H9 (cell line): ENCODE measurements around the gene SMLR1. TPM values are rescaled to one million over a fixed set of nuclear protein-coding genes. Genes with fewer than 3 reads are reported as not detected.

ENCODE experiments used
- DNase-seq: peaks from one replicate; pipeline ENCODE4 v3.0.0-alpha.2; 2017
- H2AFZ ChIP-seq: one replicate; pipeline ENCODE4 v1.6.1; 2013; ENCODE audit warnings: mild to moderate bottlenecking, low read length, control low read depth, moderate library complexity
- H2AK5ac ChIP-seq: 2 replicates; pipeline ENCODE4 v1.6.1; 2013; ENCODE audit warnings: low read length, control low read depth, mixed read lengths; ENCODE audit not compliant: insufficient read length
- H2BK120ac ChIP-seq: one replicate; pipeline ENCODE4 v1.6.1; 2013; ENCODE audit warnings: low read depth, mild to moderate bottlenecking, low read length, control low read depth, inconsistent platforms; ENCODE audit not compliant: poor library complexity, severe bottlenecking
- H2BK12ac ChIP-seq: 2 replicates; pipeline ENCODE4 v1.6.1; 2013; ENCODE audit warnings: low read length, control low read depth, mixed read lengths, low read depth; ENCODE audit not compliant: insufficient read length
- H2BK15ac ChIP-seq: 2 replicates; pipeline ENCODE4 v1.6.1; 2013; ENCODE audit warnings: low read depth, low read length, control low read depth
- H2BK20ac ChIP-seq: one replicate; pipeline ENCODE4 v1.6.1; 2013; ENCODE audit warnings: low read depth, mild to moderate bottlenecking, low read length, control low read depth, inconsistent platforms; ENCODE audit not compliant: poor library complexity, severe bottlenecking
- H2BK5ac ChIP-seq: 2 replicates; pipeline ENCODE4 v1.6.1; 2013; ENCODE audit warnings: low read length, control low read depth, mixed read lengths; ENCODE audit not compliant: insufficient read length
- H3K14ac ChIP-seq: 2 replicates; pipeline ENCODE4 v1.6.1; 2013; ENCODE audit warnings: low read length, control low read depth; ENCODE audit not compliant: insufficient read depth
- H3K18ac ChIP-seq: 2 replicates; pipeline ENCODE4 v1.6.1; 2013; ENCODE audit warnings: low read depth, mild to moderate bottlenecking, mixed read lengths, low read length, control low read depth; ENCODE audit not compliant: insufficient read length
- H3K23ac ChIP-seq: 2 replicates; pipeline ENCODE4 v1.6.1; 2013; ENCODE audit warnings: low read length, control low read depth, mixed read lengths, low read depth; ENCODE audit not compliant: insufficient read length
- H3K23me2 ChIP-seq: 2 replicates; pipeline ENCODE4 v1.6.1; 2013; ENCODE audit warnings: low read depth, mild to moderate bottlenecking, mixed read lengths, low read length, control low read depth; ENCODE audit not compliant: insufficient read length, poor library complexity, severe bottlenecking
- H3K27ac ChIP-seq: 2 replicates; pipeline ENCODE4 v1.5.1; 2013; ENCODE audit warnings: low read length, control low read depth, mixed read lengths, low read depth; ENCODE audit not compliant: insufficient read length
- H3K27me3 ChIP-seq: 2 replicates; pipeline ENCODE4 v1.6.1; 2013; ENCODE audit warnings: low read length, control low read depth, inconsistent platforms; ENCODE audit not compliant: insufficient read depth
- H3K4ac ChIP-seq: 2 replicates; pipeline ENCODE4 v1.6.1; 2013; ENCODE audit warnings: low read depth, mild to moderate bottlenecking, control low read depth, inconsistent platforms, low read length, moderate library complexity
- H3K4me1 ChIP-seq: 2 replicates; pipeline ENCODE4 v1.6.1; 2013; ENCODE audit warnings: low read length, control low read depth, inconsistent platforms; ENCODE audit not compliant: insufficient read depth
- H3K4me2 ChIP-seq: 2 replicates; pipeline ENCODE4 v1.6.1; 2013; ENCODE audit warnings: low read length, control low read depth, mixed read lengths; ENCODE audit not compliant: insufficient read length, insufficient read depth
- H3K56ac ChIP-seq: 2 replicates; pipeline ENCODE4 v1.6.1; 2013; ENCODE audit warnings: low read depth, mild to moderate bottlenecking, mixed read lengths, low read length, control low read depth; ENCODE audit not compliant: insufficient read length
- H3K79me1 ChIP-seq: 2 replicates; pipeline ENCODE4 v1.6.1; 2013; ENCODE audit warnings: low read depth, mild to moderate bottlenecking, moderate library complexity, low read length, control low read depth, inconsistent platforms; ENCODE audit not compliant: insufficient read depth, poor library complexity, severe bottlenecking
- H3K79me2 ChIP-seq: 2 replicates; pipeline ENCODE4 v1.6.1; 2013; ENCODE audit warnings: low read length, control low read depth, inconsistent platforms; ENCODE audit not compliant: insufficient read depth
- H3K9ac ChIP-seq: 2 replicates; pipeline ENCODE4 v1.6.1; 2013; ENCODE audit warnings: low read length, control low read depth, mixed read lengths; ENCODE audit not compliant: insufficient read length; ENCODE audit errors: extremely low read depth
- H3K9me3 ChIP-seq: one replicate; pipeline ENCODE4 v1.6.1; 2013; ENCODE audit warnings: low read depth, low read length, inconsistent platforms; ENCODE audit not compliant: control insufficient read depth
- H3T11ph ChIP-seq: one replicate; pipeline ENCODE4 v1.6.1; 2013; ENCODE audit warnings: mild to moderate bottlenecking, low read length, control low read depth, inconsistent platforms
- H4K20me1 ChIP-seq: one replicate; pipeline ENCODE4 v1.6.1; 2013; ENCODE audit not compliant: control insufficient read depth, insufficient read length, insufficient read depth
- H4K5ac ChIP-seq: 2 replicates; pipeline ENCODE4 v1.6.1; 2013; ENCODE audit warnings: low read depth, mild to moderate bottlenecking, mixed read lengths, low read length, control low read depth; ENCODE audit not compliant: insufficient read length
- H4K8ac ChIP-seq: replicated peaks from 2 replicates; pipeline ENCODE4 v1.6.1; 2013; ENCODE audit warnings: low read length, control low read depth, mixed read lengths, low read depth; ENCODE audit not compliant: insufficient read length
- H4K91ac ChIP-seq: 2 replicates; pipeline ENCODE4 v1.6.1; 2013; ENCODE audit warnings: low read depth, mild to moderate bottlenecking, moderate library complexity, mixed read lengths, low read length, control low read depth; ENCODE audit not compliant: insufficient read length
- H3K27ac Mint-ChIP-seq, 3 experiments: 2 replicates in 2 of 3; 3 replicates in 1 of 3; pipeline ENCODE4 v1.8.0; 2020 to 2021; ENCODE audit warnings: mixed read lengths in 3 of 3, mild to moderate bottlenecking in 1 of 3, moderate library complexity in 1 of 3
- H3K27me3 Mint-ChIP-seq: 2 replicates; pipeline ENCODE4 v1.8.0; 2021; ENCODE audit warnings: low read depth, mild to moderate bottlenecking, moderate library complexity, mixed read lengths
- H3K36me3 Mint-ChIP-seq, 3 experiments: 2 replicates in 2 of 3; 3 replicates in 1 of 3; pipeline ENCODE4 v1.8.0; 2020 to 2021; ENCODE audit warnings: low read depth in 3 of 3, mixed read lengths in 3 of 3; ENCODE audit not compliant: insufficient read depth in 1 of 3
- H3K4me1 Mint-ChIP-seq, 2 experiments: 2 replicates each; pipeline ENCODE4 v1.8.0; 2020; ENCODE audit warnings: mixed read lengths in 2 of 2
- H3K4me3 Mint-ChIP-seq, 2 experiments: 2 replicates in 1 of 2; 3 replicates in 1 of 2; pipeline ENCODE4 v1.8.0; 2020 to 2021; ENCODE audit warnings: mild to moderate bottlenecking in 2 of 2, mixed read lengths in 2 of 2, moderate library complexity in 1 of 2
- H3K9me3 Mint-ChIP-seq, 2 experiments: 2 replicates in 1 of 2; 3 replicates in 1 of 2; pipeline ENCODE4 v1.8.0; 2020; ENCODE audit warnings: mild to moderate bottlenecking in 2 of 2, mixed read lengths in 2 of 2, moderate library complexity in 1 of 2
- WGBS: extraction: QIAGEN DNeasy Blood & Tissue Kit; methylation state at CpG from one replicate; pipeline ENCODE4 v1.1.7; 2013; ENCODE audit warnings: missing lambda C conversion rate, low lambda C conversion rate, mixed read lengths; ENCODE audit not compliant: insufficient read length; ENCODE audit errors: extremely low coverage; 5-methylcytosine and 5-hydroxymethylcytosine counted together
- total RNA-seq: library from RNA; stranded (reverse); gene quantifications from 2 replicates; pipeline ENCODE4 v1.2.1, GENCODE V29; 2021
- TF ChIP-seq, protein P1 (sequence below): fragments of 200-600 bp; sonication (generic); conservative IDR thresholded peaks from 3 replicates; pipeline ENCODE4 v1.8.0; 2021; ENCODE audit warnings: antibody characterized with exemption, mild to moderate bottlenecking

The SMLR1 gene
- total RNA-seq, 1 experiment from 2014 or later = not detected

- Histone ChIP-seq H3K18ac (no peak overlapping the region), H4K20me1 (no peaks in the 10 kb centered on the region), H3T11ph (no peak overlapping the region), H4K5ac (no peak overlapping the region), H2BK20ac (no peak overlapping the region), H2BK15ac (no peak overlapping the region), H2AK5ac (no peak overlapping the region), H4K8ac (no peak overlapping the region), H2AFZ (no peak overlapping the region), H3K14ac (no peak overlapping the region), H3K27ac (no peak overlapping the region), H2BK120ac (no peak overlapping the region), H3K9ac (no peak overlapping the region), H3K4me2 (no peak overlapping the region), H3K23me2 (no peaks in the 10 kb centered on the region), H2BK12ac (no peak overlapping the region), H3K56ac (no peak overlapping the region), H3K79me2 (no peaks in the 10 kb centered on the region), H3K79me1 (no peaks in the 10 kb centered on the region), H3K27me3 (no peaks in the 10 kb centered on the region), H3K23ac (no peak overlapping the region), H3K9me3 (no peaks in the 10 kb centered on the region), H2BK5ac (no peak overlapping the region), H3K4me1 (no peaks in the 10 kb centered on the region), H4K91ac (no peak overlapping the region), H3K4ac (no peak overlapping the region)
- Mint-ChIP-seq H3K27me3 (no peaks in the 10 kb centered on the region), H3K9me3 (no peaks in the 10 kb centered on the region), H3K27ac (no peak overlapping the region; a peak in 1 of 7 replicates), H3K36me3 (no peaks in the 10 kb centered on the region; a peak in 3 of 7 replicates), H3K4me1 (peaks cover 17 to 19% of the 10 kb centered on the region in 2 experiments), H3K4me3 (no peak overlapping the region)
- TF ChIP-seq, protein P1, sequence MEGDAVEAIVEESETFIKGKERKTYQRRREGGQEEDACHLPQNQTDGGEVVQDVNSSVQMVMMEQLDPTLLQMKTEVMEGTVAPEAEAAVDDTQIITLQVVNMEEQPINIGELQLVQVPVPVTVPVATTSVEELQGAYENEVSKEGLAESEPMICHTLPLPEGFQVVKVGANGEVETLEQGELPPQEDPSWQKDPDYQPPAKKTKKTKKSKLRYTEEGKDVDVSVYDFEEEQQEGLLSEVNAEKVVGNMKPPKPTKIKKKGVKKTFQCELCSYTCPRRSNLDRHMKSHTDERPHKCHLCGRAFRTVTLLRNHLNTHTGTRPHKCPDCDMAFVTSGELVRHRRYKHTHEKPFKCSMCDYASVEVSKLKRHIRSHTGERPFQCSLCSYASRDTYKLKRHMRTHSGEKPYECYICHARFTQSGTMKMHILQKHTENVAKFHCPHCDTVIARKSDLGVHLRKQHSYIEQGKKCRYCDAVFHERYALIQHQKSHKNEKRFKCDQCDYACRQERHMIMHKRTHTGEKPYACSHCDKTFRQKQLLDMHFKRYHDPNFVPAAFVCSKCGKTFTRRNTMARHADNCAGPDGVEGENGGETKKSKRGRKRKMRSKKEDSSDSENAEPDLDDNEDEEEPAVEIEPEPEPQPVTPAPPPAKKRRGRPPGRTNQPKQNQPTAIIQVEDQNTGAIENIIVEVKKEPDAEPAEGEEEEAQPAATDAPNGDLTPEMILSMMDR = no peak
- DNase-seq = no peak
- no CpG with 5 or more reads among the region's 5 CpGs for WGBS
These were observed 7.5 kb downstream of the SMLR1 start for GRCh38 chr6:130834482-130835251.
